Activated CD4-positive, CD25-positive, alpha-beta regulatory T cell treated with anti-CD3 and anti-CD28 coated beads, Interleukin-2, amount 50 U/mL, for 24 hours (primary cell): ENCODE measurements around the gene C2.
"Not testable (repeated sequence)": the region's sequence is repeated elsewhere in the genome, so short reads cannot be mapped to it uniquely, and the experiment has no call there.

ENCODE experiments used
- ATAC-seq, 2 donors: fragments of 150-1000 bp; cut with Tn5 transposase; one replicate each; pipeline ENCODE4 v1.10.0; 2021; ENCODE audit warnings: mild to moderate bottlenecking in 1 of 2, moderate library complexity in 1 of 2

The C2 gene

DNA sequence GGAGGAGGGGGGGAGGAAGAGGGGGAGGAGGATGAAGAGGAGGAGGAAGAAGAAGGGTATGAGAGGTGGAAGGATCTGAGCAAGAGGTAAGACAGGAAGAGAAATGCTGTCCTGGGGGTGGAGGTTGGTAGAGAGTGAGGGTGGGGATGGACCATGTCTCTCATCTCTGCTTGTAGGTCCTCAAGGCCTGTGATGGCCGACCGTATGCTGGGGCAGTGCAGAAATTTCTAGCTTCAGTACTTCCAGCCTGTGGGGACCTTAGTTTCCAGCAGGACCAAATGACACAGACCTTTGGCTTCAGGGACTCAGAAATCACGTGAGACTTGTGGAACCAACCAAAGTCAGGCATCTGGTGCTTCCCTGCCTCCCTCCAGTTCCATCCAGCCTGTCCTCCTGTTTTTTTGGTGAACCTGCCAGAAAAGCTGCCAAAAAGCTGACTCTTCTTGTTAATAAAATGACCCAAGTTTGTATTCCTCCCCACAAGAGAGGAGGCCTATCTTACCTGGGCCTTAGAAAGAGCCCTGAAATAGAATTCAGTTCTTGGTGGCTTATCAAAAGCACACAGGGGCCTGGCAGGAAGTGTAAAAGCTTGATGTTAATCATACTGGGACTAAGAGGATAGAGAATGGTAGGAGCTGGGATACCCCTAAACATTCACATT is 51.9 kb downstream of the C2 start:
- no peak for ATAC-seq

DNA sequence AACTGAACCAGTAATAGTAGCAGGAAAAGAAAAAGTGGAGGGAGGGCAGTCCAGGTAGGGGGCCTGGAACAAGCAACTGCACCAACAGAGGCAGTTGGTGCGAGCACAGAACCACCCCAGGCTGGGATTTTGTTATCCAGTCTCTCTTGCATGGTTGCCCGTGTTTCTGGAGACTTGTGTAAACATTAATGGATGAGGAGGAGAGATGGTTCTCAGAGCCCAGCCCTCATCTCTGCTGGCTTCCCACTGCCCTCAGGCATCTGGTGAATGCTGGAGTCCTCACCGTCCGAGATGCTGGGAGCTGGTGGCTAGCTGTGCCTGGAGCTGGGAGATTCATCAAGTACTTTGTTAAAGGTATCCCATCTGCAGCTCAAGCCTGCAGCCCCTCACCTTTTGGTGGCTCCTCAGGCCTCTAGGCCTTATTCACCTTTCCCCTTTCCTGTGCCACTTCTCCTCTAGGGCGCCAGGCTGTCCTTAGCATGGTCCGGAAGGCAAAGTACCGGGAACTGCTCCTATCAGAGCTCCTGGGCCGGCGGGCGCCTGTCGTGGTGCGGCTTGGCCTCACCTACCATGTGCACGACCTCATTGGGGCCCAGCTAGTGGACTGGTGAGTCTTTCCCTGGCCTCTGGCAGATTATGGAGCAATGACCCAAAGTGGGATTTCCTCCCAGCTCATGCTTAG is 52.8 kb downstream of the C2 start:
- ATAC-seq = not testable (repeated sequence)

DNA sequence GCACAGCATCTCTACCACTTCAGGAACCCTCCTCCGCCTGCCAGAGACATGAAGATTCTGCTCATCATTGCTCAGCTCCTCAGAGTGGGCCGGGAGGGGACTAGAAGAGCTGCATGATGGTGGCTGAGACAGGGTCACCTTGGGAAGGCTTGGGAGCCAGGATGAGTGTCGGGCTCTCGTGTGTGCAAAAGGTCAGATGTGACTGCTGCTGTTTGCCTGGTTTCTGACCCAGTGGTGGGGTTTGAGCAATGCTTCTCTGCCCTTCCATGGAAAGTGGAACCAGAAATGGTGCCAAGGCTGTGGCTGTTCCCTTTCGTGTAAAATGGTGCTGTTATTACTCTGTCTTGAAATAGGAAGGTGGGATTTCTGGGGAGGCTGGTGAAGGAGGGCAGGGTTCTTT is 53.5 kb downstream of the C2 start:
- not testable (repeated sequence) for ATAC-seq

DNA sequence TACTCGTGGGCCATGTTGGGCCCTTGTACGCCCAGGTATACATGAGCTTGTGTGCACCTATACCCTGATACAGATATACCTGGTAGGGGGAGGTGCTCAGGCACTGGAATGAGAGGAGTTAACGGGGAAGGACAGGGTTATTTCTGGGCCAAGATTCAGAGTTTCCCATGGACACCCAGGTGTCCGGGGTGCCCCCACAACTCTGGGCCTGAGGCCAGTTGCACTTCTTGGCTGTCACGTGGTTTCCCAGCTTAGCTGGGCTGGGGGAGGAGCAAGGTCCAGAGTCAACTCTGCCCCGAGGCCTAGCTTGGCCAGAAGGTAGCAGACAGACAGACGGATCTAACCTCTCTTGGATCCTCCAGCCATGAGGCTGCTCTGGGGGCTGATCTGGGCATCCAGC is 54.2 kb downstream of the C2 start, which contains the start of gene C4A:
C4A (plus strand) TSS at position 314 of the 400 bp plus-strand sequence; CDS start at position 365, 51 bp downstream.
- ATAC-seq = not testable (repeated sequence)

DNA sequence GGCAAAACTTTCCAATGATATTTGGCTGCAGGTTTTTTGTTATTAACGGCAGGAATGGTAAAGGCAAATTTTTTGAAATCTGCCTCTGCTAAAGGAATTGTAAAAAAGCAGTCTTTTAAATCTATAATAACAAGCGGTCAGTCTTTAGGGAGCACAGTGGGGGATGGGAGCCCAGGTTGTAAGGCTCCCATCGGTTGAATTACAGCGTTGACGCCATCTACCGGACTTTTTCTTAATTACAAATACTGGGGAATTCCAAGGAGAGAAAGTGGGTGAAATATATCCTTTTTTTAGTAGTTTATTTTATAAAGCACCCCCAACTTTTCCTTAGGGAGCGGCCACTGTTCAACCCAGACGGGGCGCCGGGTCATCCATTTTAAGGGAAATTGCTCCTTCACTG is 61.8 kb downstream of the C2 start:
- ATAC-seq = not testable (repeated sequence)

DNA sequence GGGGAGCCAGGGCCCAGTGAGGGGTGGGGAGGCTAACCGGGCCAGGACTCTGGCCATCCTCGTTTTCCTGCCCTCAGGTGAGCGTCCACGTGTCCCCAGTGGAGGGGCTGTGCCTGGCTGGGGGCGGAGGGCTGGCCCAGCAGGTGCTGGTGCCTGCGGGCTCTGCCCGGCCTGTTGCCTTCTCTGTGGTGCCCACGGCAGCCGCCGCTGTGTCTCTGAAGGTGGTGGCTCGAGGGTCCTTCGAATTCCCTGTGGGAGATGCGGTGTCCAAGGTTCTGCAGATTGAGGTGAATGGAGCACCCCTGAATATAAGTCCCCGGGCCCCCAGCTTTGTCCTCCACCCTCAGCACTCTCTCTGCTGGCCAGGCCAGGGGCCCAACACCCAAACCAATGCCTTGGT is 66.9 kb downstream of the C2 start:
- not testable (repeated sequence) for ATAC-seq
